AG10803 (cell line): Measurements from ENCODE around the gene NKD1.

Experiments
- DNase-seq: peaks from one replicate; pipeline ENCODE4 v3.0.0; 2010; ENCODE audit warnings: low read depth
- H3K4me3 ChIP-seq: 2 replicates; pipeline ENCODE4 v1.5.1; 2011; ENCODE audit warnings: mild to moderate bottlenecking, low read length, control low read depth
- TF ChIP-seq, protein P1 (sequence below): conservative IDR thresholded peaks from 2 replicates; pipeline ENCODE4 v1.5.1; 2011; ENCODE audit warnings: mild to moderate bottlenecking, low read length, control low read depth, inconsistent platforms

Gene NKD1

DNA sequence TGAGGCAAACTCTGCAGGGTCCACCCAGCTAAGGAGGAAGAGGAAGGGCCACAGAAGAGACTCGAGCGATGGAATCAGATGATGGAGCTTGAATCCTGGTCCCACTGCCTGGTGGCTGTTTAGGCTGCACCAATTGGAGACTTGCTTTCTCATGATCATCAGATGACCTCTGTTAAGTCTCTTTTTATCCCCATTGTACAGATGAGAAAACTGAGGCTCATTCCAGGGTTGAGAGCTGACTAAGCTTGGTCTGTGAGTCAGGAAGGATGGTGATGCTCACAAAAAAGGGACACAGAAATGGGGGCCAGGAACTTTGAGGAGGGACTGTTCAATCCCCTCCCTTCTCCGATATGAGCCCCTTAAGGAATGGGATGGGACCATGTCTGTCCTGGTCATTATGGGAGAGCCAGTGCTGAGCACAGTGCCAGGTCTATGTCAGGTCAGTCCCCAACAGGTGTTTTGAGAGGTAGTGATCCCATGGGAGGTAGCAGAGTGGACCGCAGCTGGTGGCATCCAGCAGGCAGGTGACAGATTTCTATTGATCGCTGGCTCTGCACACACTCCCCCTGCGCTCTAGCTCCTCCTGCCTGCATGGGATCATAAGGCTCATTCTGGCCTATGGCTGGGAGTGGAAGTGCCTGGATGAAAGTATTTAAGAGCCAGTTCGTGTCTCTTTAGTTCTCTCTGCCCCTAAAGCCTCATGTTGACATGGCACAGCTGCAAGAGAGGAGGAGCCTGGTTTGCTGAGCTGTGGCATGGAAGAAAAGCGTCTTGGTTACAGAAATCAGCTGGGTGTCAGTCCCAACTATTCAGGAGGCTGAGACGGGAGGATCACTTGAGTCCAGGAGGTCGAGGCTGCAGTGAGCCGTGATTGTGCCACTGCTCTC lies 105.7 kb downstream of the NKD1 start:
- TF ChIP-seq, protein P1, sequence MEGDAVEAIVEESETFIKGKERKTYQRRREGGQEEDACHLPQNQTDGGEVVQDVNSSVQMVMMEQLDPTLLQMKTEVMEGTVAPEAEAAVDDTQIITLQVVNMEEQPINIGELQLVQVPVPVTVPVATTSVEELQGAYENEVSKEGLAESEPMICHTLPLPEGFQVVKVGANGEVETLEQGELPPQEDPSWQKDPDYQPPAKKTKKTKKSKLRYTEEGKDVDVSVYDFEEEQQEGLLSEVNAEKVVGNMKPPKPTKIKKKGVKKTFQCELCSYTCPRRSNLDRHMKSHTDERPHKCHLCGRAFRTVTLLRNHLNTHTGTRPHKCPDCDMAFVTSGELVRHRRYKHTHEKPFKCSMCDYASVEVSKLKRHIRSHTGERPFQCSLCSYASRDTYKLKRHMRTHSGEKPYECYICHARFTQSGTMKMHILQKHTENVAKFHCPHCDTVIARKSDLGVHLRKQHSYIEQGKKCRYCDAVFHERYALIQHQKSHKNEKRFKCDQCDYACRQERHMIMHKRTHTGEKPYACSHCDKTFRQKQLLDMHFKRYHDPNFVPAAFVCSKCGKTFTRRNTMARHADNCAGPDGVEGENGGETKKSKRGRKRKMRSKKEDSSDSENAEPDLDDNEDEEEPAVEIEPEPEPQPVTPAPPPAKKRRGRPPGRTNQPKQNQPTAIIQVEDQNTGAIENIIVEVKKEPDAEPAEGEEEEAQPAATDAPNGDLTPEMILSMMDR: no peak
- DNase-seq: no peak
- no peak overlapping the region for H3K4me3 ChIP-seq

DNA sequence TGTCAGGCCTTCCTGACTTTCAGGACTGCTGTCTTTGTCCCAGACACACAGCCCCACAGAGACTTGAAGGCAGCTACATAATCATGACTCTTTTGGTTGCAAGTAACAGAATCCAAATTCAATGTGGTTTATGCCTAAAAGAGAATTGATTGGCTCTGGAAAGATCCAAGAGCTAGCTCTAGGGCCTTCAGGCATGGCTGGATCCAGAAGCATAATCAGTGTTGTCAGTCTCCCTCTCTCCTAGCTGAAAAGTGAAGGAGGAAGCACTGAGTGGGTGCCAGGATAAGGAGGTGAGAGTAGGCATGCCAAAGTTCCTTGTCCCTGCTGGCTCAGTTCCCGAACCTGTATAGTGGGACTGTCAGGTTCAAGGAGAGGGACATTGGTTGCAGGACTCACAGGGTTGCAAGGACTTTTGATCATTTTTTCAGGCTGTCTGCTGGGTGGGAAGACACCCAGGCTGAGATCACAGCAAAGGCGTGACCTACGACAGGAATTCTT lies 107.4 kb downstream of the NKD1 start:
- H3K4me3 ChIP-seq: no peak overlapping the region
- TF ChIP-seq, protein P1: no peak
- DNase-seq: no peak

DNA sequence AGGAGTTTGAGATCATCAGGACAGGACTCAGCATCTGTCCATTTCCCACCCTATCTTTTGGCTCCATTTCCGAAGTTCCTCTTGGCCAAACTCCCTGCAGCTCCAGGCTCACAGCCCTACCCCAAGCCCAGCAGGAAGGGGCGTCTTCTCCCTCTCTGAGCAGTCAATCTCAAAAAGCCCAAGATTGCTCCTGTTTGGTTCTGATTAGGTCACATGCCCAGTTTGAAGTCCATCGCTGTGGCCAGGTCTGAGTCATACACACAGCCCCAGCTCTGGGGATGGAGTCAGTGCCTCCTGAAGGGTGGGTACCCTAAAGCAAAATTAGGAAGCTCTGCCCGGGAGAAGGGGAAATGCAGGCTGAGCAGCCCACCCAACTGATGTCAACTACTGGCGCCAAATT lies 109.0 kb downstream of the NKD1 start:
- H3K4me3 ChIP-seq: no peak overlapping the region
- TF ChIP-seq, protein P1: no peak
- no peak for DNase-seq

DNA sequence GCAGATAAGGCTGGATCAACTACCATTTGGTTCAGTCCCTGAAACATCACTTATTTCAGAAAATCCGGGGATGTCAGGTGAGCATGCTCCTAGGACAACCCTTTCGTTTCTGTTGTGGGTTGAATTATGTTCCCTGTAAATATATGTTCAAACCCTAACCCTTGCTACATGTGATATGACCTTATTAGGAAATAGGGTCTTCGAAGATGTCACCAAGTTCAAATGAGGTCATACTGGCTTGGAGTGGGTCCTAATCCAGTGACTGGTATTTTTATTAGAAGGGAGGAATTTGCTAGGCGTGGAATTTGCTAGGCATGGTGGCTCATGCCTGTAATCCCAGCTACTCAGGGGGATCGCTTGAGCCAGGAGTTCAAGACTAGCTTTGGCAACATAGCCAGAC lies 111.6 kb downstream of the NKD1 start:
- no peak overlapping the region for H3K4me3 ChIP-seq
- TF ChIP-seq, protein P1: no peak
- no peak for DNase-seq

DNA sequence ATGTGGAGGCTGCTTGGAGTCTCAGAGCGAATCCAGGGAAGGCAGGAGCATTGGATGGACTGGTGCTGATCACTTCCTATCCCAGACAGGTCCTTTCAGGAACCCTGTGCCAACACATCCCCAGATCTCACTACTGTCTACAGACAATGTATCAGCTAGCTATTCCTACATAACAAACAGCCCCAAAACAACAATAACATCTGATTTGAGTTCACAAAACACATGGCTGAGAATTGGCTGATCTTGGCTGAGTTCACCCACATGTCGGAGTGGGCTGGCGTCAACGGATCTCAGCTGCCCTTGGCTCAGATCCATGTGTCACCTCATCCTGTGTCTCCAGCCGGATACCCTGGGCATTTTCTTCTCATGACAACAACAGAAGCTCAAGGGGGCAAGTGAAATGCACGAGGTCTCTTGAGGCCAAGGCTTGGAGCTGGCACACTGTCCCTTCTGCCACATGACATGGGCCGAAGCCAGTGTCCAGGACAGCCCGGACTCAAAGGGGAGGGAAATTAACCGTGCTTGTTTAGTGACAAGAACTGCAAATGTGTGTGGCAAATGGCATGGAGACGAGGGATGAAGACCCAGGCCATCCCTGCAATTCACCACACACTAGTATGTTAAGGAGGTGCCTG lies 114.2 kb downstream of the NKD1 start:
- no peak for DNase-seq
- TF ChIP-seq, protein P1: no peak
- no peak overlapping the region for H3K4me3 ChIP-seq

DNA sequence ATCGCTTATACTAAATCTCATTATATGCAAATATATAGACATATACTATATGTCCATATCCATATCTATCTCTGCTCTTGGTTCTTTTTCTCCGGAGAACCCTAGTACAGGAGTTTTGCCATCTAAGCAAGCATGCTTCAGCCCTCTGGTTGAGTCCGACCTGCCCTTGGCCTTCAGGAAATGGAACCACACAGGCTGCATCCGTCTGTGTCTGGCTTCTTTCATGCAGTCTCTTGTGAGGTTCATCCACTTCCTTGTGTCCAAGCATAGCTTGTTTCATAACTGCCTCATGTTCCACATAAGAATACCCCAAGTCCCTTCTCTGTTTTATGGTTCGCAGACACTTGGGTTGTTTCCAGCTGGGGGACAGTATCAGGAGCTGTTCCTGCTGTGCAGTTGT lies 116.1 kb downstream of the NKD1 start:
- TF ChIP-seq, protein P1: no peak
- no peak for DNase-seq
- H3K4me3 ChIP-seq: no peak overlapping the region
